GM12878 (cell line): Measurements from ENCODE around the gene NKX6-1. TPM values are rescaled to one million over a fixed set of nuclear protein-coding genes. Genes with fewer than 3 reads are reported as not detected.

Source experiments
- ATAC-seq: fragments of 200-7000 bp; cut with Tn5 transposase; 3 replicates; pipeline ENCODE4 v1.9.1; 2020; ENCODE audit warnings: mild to moderate bottlenecking, moderate library complexity
- BruUV-seq: library from RNA; stranded (reverse); fragments of 400-500 nt; replicated peaks from 2 replicates; lab custom pipeline; 2021; lab: Mats Ljungman, UMichigan
- CTCF ChIA-PET: fragments of 300-600 bp; sonication (Branson Sonifier 250); formaldehyde crosslinking; extraction: SDS; loops from one replicate; lab custom pipeline; 2021; ENCODE audit warnings: inconsistent platforms; lab: Yijun Ruan, JAX
- POLR2A ChIA-PET: fragments of 350-600 bp; formaldehyde crosslinking; extraction: SDS; loops from one replicate; lab custom pipeline; 2021; ENCODE audit warnings: inconsistent platforms; lab: Charles Lee
- RAD21 ChIA-PET: fragments of 300-600 bp; sonication (Branson Sonifier 250); formaldehyde crosslinking; loops from one replicate; lab custom pipeline; 2023; ENCODE audit warnings: antibody characterized with exemption; ENCODE audit not compliant: unreplicated experiment; lab: Charles Lee
- SMC1A ChIA-PET: fragments of 300-600 bp; sonication (Branson Sonifier 250); formaldehyde crosslinking; loops from one replicate; lab custom pipeline; 2023; ENCODE audit not compliant: unreplicated experiment, uncharacterized antibody; lab: Charles Lee
- DNase-seq: peaks from one replicate; pipeline ENCODE4 v3.0.0-alpha.2; 2011; ENCODE audit warnings: low read depth, low spot score
- FAIRE-seq: peaks from 3 replicates; lab custom pipeline; 2011; peaks lifted over from hg19 to GRCh38; lab: Jason Lieb, UNC
- H2AFZ ChIP-seq: 2 replicates; pipeline ENCODE4 v1.6.0; 2011; ENCODE audit warnings: low read depth, low read length, control low read depth; ENCODE audit not compliant: control insufficient read depth
- H3K27ac ChIP-seq: 2 replicates; pipeline ENCODE4 v1.5.1; 2011; ENCODE audit warnings: control low read depth; ENCODE audit not compliant: control insufficient read depth, insufficient read depth
- H3K27me3 ChIP-seq, 2 experiments: replicated peaks in 1 of 2; 2 replicates each; pipeline versions ENCODE4 v1.6.0 to v1.6.1; 2011; ENCODE audit warnings: low read length in 1 of 2; ENCODE audit not compliant: control insufficient read depth in 2 of 2, insufficient read depth in 2 of 2
- H3K36me3 ChIP-seq, 2 experiments: 2 replicates each; pipeline ENCODE4 v1.5.1; 2011; ENCODE audit warnings: low read length in 1 of 2; ENCODE audit not compliant: control insufficient read depth in 2 of 2, insufficient read depth in 2 of 2
- H3K4me1 ChIP-seq: 2 replicates; pipeline ENCODE4 v1.6.1; 2011; ENCODE audit warnings: mild to moderate bottlenecking, low read length, moderate library complexity, mixed read lengths; ENCODE audit not compliant: control insufficient read depth, insufficient read depth
- H3K4me2 ChIP-seq: 2 replicates; pipeline ENCODE4 v1.6.0; 2011; ENCODE audit warnings: control low read depth; ENCODE audit not compliant: control insufficient read depth, insufficient read depth
- H3K4me3 ChIP-seq: fragments of 200-600 bp; sonication (generic); 2 replicates; pipeline ENCODE4 v1.5.1; 2016
- H3K79me2 ChIP-seq: 2 replicates; pipeline ENCODE4 v1.6.0; 2011; ENCODE audit warnings: low read length; ENCODE audit not compliant: control insufficient read depth, insufficient read depth
- H3K9ac ChIP-seq: 2 replicates; pipeline ENCODE4 v1.8.0; 2011; ENCODE audit warnings: low read length, control low read depth, mixed read lengths; ENCODE audit not compliant: control insufficient read depth, insufficient read depth
- H3K9me3 ChIP-seq: replicated peaks from 3 replicates; pipeline ENCODE4 v1.5.1; 2011; ENCODE audit warnings: mild to moderate bottlenecking, low read length; ENCODE audit not compliant: control insufficient read depth, insufficient read depth
- H4K20me1 ChIP-seq: 2 replicates; pipeline ENCODE4 v1.6.0; 2011; ENCODE audit not compliant: control insufficient read depth, insufficient read depth
- FOXM1 ChIP-seq: IDR thresholded peaks from 2 replicates; pipeline ENCODE4 v1.6.1; 2012; ENCODE audit warnings: low read depth, mild to moderate bottlenecking, inconsistent platforms, low read length, moderate library complexity
- MTA2 ChIP-seq: fragments of 450-650 bp; IDR thresholded peaks from 2 replicates; pipeline ENCODE4 v1.6.1; 2016; ENCODE audit warnings: low read depth, mild to moderate bottlenecking, moderate library complexity
- NBN ChIP-seq: fragments of 450-650 bp; IDR thresholded peaks from 2 replicates; pipeline ENCODE4 v1.6.1; 2016
- SREBF1 ChIP-seq: IDR thresholded peaks from 2 replicates; pipeline ENCODE4 v1.6.1; 2012; ENCODE audit warnings: mild to moderate bottlenecking, low read length
- SUPT20H ChIP-seq: IDR thresholded peaks from 2 replicates; pipeline ENCODE4 v1.6.1; 2011; ENCODE audit warnings: low read depth, mild to moderate bottlenecking, low read length, moderate library complexity, borderline replicate concordance; ENCODE audit not compliant: control insufficient read depth
- WGBS: methylation state at CpG from one replicate; pipeline ENCODE4 v1.1.6; 2016; ENCODE audit warnings: low lambda C conversion rate; ENCODE audit not compliant: insufficient replicate concordance, insufficient coverage; ENCODE audit errors: missing lambda C conversion rate; 5-methylcytosine and 5-hydroxymethylcytosine counted together
- in situ Hi-C: fragments of 300-500 bp; cut with MboI; formaldehyde crosslinking; loops from 9 replicates; pipeline ENCODE4 v1.14.3; 2018; ENCODE audit warnings: mixed read lengths
- intact Hi-C: fragments of 100-400 bp; cut with micrococcal nuclease; formaldehyde crosslinking; loops from one replicate; pipeline ENCODE4 v1.14.2; 2022; ENCODE audit not compliant: unreplicated experiment
- polyA plus RNA-seq, 11 experiments: library from polyadenylated mRNA; depleted of rRNA in 4 of 11; unstranded in 6 of 11; stranded (reverse) in 5 of 11; fragments of >200 nt; fragmentation: Nextera tagmentation in 4 of 11; fragmentation: Illumina TruSeq in 1 of 11; extraction: Ambion mirVana in 4 of 11; extraction: Trizol in 1 of 11; gene quantifications; 1 replicate in 1 of 11; 2 replicates in 10 of 11; pipeline versions ENCODE4 v1.2.1 to v1.2.3, GENCODE V29; 2011 to 2016; ENCODE audit warnings: inconsistent platforms in 2 of 11, missing spikeins in 2 of 11, low read depth in 1 of 11
- total RNA-seq, 4 experiments: library from RNA; depleted of rRNA in 3 of 4; stranded (reverse); fragments of >200 nt in 3 of 4; fragmentation: Illumina TruSeq in 1 of 4; extraction: Trizol in 1 of 4; gene quantifications; 2 replicates each; pipeline versions ENCODE4 v1.2.1 to v1.2.3, GENCODE V29; 2013 to 2021
- TF ChIP-seq, protein P1 (sequence below): fragments of 450-650 bp; IDR thresholded peaks from 2 replicates; pipeline ENCODE4 v1.6.1; 2017; ENCODE audit warnings: mild to moderate bottlenecking, low read depth, inconsistent platforms; ENCODE audit not compliant: poor library complexity, severe bottlenecking
- TF ChIP-seq, protein P2 (sequence below): IDR thresholded peaks from 2 replicates; pipeline ENCODE4 v1.6.1; 2012; ENCODE audit warnings: low read depth, low read length, improper control_type of control experiment

NKX6-1 gene
- total and polyA plus RNA-seq, 10 of the 15 experiments (the other 5 are each of a cell fraction or from before 2014, with no cell fraction given) = not detected

DNA sequence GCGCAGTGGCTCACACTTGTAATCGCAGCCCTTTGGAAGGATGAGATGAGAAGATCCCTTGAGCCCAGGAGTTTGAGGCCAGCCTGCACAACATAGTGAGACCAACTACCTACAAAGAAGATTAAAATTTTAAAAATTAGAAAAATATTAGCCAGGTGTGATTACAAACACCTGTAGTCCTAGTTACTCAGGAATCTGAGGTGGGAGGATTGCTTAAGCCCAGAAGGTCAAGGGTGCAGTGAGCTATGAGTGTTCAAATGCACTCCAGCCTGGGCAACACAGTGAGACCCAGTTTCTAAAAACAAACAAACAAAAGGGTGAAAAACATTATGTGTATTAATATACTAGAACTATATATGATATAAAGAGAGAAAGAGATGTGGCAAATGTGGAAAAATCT is 36.8 kb upstream of the NKX6-1 start (continued):
- TF ChIP-seq, protein P1, sequence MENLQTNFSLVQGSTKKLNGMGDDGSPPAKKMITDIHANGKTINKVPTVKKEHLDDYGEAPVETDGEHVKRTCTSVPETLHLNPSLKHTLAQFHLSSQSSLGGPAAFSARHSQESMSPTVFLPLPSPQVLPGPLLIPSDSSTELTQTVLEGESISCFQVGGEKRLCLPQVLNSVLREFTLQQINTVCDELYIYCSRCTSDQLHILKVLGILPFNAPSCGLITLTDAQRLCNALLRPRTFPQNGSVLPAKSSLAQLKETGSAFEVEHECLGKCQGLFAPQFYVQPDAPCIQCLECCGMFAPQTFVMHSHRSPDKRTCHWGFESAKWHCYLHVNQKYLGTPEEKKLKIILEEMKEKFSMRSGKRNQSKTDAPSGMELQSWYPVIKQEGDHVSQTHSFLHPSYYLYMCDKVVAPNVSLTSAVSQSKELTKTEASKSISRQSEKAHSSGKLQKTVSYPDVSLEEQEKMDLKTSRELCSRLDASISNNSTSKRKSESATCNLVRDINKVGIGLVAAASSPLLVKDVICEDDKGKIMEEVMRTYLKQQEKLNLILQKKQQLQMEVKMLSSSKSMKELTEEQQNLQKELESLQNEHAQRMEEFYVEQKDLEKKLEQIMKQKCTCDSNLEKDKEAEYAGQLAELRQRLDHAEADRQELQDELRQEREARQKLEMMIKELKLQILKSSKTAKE = no peak
- no peak for TF ChIP-seq NBN
- TF ChIP-seq, protein P2, sequence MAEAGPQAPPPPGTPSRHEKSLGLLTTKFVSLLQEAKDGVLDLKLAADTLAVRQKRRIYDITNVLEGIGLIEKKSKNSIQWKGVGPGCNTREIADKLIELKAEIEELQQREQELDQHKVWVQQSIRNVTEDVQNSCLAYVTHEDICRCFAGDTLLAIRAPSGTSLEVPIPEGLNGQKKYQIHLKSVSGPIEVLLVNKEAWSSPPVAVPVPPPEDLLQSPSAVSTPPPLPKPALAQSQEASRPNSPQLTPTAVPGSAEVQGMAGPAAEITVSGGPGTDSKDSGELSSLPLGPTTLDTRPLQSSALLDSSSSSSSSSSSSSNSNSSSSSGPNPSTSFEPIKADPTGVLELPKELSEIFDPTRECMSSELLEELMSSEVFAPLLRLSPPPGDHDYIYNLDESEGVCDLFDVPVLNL = no peak
- TF ChIP-seq SREBF1 = no peak
- TF ChIP-seq SUPT20H = no peak
- TF ChIP-seq, all 136 proteins: peak for 0

DNA sequence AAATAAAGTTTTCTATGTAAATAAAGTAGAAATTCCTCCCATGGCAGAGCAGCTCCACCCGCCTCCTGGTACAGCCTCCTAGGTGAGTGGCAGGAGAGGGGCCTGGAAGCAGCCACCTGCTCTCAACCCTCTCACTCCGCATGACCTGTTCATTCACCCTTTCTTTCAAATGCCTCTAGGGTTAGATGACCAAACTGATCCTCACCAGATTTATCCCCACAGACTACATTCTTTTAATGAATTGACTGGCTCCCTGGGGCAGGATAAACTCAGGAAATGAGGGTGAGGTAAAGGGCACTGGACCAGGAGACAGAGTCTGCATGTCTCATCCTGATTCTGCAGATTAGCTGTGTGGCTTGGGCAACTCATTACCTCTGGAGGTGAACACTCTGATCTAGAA is 32.6 kb upstream of the NKX6-1 start:
- no peaks in the 10 kb centered on the region for H3K79me2 ChIP-seq
- FAIRE-seq = no peak
- RAD21 ChIA-PET = no interaction called here
- SMC1A ChIA-PET = no interaction called here
- DNase-seq = no peak
- no peak overlapping the region for H3K27ac ChIP-seq
- no peaks in the 10 kb centered on the region for H4K20me1 ChIP-seq
- intact Hi-C loops (no loop called here), in situ Hi-C loops (loop anchor here (10.0 kb wide), 1 partner anchor 57 kb away; no protein-coding TSS in a partner anchor)
- no peak overlapping the region for H3K4me2 ChIP-seq
- no peak overlapping the region for H3K9ac ChIP-seq
- H3K4me3 ChIP-seq = no peak overlapping the region
- no peak for ATAC-seq
- POLR2A ChIA-PET = no interaction called here
- H3K36me3 ChIP-seq = no peaks in the 10 kb centered on the region
- CTCF ChIA-PET = no interaction called here
- 25% methylated on average over 2 of the region's 2 CpGs for WGBS
- no TSS peak for BruUV-seq
- TF ChIP-seq FOXM1 = no peak
- no peak for TF ChIP-seq MTA2
- H3K9me3 ChIP-seq = no peaks in the 10 kb centered on the region
- H2AFZ ChIP-seq = no peak overlapping the region
- no peaks in the 10 kb centered on the region for H3K27me3 ChIP-seq
- no peaks in the 10 kb centered on the region for H3K4me1 ChIP-seq
